ENCODE measurements around the gene LDHB. TPM values are rescaled to one million over a fixed set of nuclear protein-coding genes. Genes with fewer than 3 reads are reported as not detected.
"Not testable (repeated sequence)": the region's sequence is repeated elsewhere in the genome, so short reads cannot be mapped to it uniquely, and the experiment has no call there.

Gene LDHB
- total RNA-seq, 2 donors from 2014 or later, result 330 to 565 TPM

- intact Hi-C loops (cut with DNase I), result no loop called here
Observed at GRCh38 chr12:21675096-21675495, 17.5 kb upstream of the LDHB start.

DNA sequence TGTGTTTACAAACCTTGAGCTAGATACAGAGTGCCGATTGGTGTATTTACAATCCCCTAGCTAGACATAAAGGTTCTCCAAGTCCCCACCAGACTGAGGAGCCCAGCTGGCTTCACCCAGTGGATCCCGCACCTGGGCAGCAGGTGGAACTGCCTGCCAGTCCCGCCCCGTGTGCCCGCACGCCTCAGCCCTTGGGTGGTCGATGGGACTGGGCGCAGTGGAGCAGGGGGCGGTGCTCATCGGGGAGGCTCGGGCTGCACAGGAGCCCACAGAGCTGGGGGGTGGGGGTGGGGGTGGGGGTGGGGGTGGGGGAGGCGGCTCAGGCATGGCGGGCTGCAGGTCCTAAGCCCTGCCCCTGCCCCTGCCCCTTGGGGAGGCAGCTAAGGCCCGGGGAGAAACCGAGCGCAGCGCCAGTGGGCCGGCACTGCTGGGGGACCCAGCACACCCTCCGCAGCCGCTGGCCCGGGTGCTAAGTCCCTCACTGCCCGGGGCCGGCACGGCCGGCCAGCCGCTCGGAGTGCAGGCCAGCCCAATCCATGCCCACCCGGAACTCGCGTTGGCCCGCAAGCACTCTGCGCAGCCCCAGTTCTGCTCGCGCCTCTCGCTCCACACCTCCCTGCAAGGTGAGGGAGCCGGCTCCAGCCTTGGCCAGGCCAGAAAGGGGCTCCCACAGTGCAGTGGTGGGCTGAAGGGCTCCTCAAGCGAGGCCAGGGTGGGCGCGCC is 16.3 kb upstream of the LDHB start:
- H3K36me3 ChIP-seq; H3K9me3 ChIP-seq; H3K27me3 ChIP-seq; H3K4me3 ChIP-seq; H3K4me1 ChIP-seq; DNase-seq; H3K9ac ChIP-seq (ENCODE audit: low read depth in 2 of 2, low read length in 2 of 2); intact Hi-C loops (cut with DNase I); H3K27ac ChIP-seq: not testable (repeated sequence)

More at GRCh38 chr12:21675096-21675495, 17.5 kb upstream of the LDHB start:
- TF ChIP-seq, protein P1, sequence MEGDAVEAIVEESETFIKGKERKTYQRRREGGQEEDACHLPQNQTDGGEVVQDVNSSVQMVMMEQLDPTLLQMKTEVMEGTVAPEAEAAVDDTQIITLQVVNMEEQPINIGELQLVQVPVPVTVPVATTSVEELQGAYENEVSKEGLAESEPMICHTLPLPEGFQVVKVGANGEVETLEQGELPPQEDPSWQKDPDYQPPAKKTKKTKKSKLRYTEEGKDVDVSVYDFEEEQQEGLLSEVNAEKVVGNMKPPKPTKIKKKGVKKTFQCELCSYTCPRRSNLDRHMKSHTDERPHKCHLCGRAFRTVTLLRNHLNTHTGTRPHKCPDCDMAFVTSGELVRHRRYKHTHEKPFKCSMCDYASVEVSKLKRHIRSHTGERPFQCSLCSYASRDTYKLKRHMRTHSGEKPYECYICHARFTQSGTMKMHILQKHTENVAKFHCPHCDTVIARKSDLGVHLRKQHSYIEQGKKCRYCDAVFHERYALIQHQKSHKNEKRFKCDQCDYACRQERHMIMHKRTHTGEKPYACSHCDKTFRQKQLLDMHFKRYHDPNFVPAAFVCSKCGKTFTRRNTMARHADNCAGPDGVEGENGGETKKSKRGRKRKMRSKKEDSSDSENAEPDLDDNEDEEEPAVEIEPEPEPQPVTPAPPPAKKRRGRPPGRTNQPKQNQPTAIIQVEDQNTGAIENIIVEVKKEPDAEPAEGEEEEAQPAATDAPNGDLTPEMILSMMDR (IDR thresholded peaks at IDR 0.05), result no peak
- Histone ChIP-seq H3K36me3 (no peaks in the 10 kb centered on the region), H3K9ac (ENCODE audit: low read depth in 2 of 2, low read length in 2 of 2) (no peak overlapping the region), H3K9me3 (no peaks in the 10 kb centered on the region), H3K4me1 (no peaks in the 10 kb centered on the region), H3K4me3 (no peak overlapping the region), H3K27ac (no peak overlapping the region), H3K27me3 (no peaks in the 10 kb centered on the region)
- DNase-seq, result no peak

GRCh38 chr12:21672146-21672545 is 14.5 kb upstream of the LDHB start:
- H3K4me3 ChIP-seq, result no peak overlapping the region
- H3K36me3 ChIP-seq, result no peaks in the 10 kb centered on the region
- TF ChIP-seq, protein P1 (IDR thresholded peaks at IDR 0.05), result no peak
- no peak overlapping the region for H3K9ac ChIP-seq (ENCODE audit: low read depth in 2 of 2, low read length in 2 of 2)
- no peaks in the 10 kb centered on the region for H3K27me3 ChIP-seq
- H3K9me3 ChIP-seq, result no peaks in the 10 kb centered on the region
- DNase-seq, result no peak
- no peak overlapping the region for H3K27ac ChIP-seq
- no peaks in the 10 kb centered on the region for H3K4me1 ChIP-seq
- intact Hi-C loops (cut with DNase I), result no loop called here

DNA sequence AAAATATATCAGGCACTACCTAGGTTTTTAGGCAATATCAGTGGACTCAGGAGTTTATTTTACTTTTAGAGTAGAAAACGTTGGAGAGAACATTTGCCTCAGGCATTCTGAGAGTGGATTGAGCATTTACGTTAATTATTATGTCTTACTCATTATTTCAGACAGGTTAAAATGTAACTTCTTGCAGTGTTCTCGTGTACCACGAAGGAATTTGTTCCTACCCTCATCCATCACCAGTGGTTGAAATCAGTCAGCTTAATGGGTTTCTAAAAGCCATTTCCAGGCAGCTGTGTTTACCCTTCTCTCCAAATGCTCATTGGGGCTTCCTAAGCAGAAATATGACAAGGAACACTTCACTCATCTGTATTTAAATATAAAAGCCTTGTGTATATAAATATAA is 9.1 kb upstream of the LDHB start:
- H3K36me3 ChIP-seq, result no peaks in the 10 kb centered on the region
- H3K4me3 ChIP-seq, result no peak overlapping the region
- H3K27me3 ChIP-seq, result no peaks in the 10 kb centered on the region
- DNase-seq, result no peak
- intact Hi-C loops (cut with DNase I), result no loop called here
- no peak overlapping the region for H3K9ac ChIP-seq (ENCODE audit: low read depth in 2 of 2, low read length in 2 of 2)
- H3K4me1 ChIP-seq, result no peaks in the 10 kb centered on the region
- no peaks in the 10 kb centered on the region for H3K9me3 ChIP-seq
- no peak overlapping the region for H3K27ac ChIP-seq
- TF ChIP-seq, protein P1 (IDR thresholded peaks at IDR 0.05), result no peak

GRCh38 chr12:21665816-21666215 is 8.2 kb upstream of the LDHB start:
- H3K9ac ChIP-seq (ENCODE audit: low read depth in 2 of 2, low read length in 2 of 2), result no peak overlapping the region
- no peak overlapping the region for H3K4me3 ChIP-seq
- intact Hi-C loops (cut with DNase I), result no loop called here
- no peak for DNase-seq
- H3K4me1 ChIP-seq, result no peaks in the 10 kb centered on the region
- H3K9me3 ChIP-seq, result no peaks in the 10 kb centered on the region
- TF ChIP-seq, protein P1 (IDR thresholded peaks at IDR 0.05), result no peak
- H3K27ac ChIP-seq, result no peak overlapping the region
- H3K36me3 ChIP-seq, result no peaks in the 10 kb centered on the region
- no peaks in the 10 kb centered on the region for H3K27me3 ChIP-seq

- Histone ChIP-seq H3K9ac (ENCODE audit: low read depth in 2 of 2, low read length in 2 of 2) (no peak overlapping the region), H3K4me3 (no peak overlapping the region), H3K9me3 (no peaks in the 10 kb centered on the region), H3K4me1 (no peaks in the 10 kb centered on the region), H3K27ac (no peak overlapping the region), H3K36me3 (no peaks in the 10 kb centered on the region), H3K27me3 (no peaks in the 10 kb centered on the region)
- intact Hi-C loops (cut with DNase I), result no loop called here
- TF ChIP-seq, protein P1 (IDR thresholded peaks at IDR 0.05), result no peak
- no peak for DNase-seq
Observed at GRCh38 chr12:21662122-21662792, 4.6 kb upstream of the LDHB start.

- DNase-seq; H3K4me1 ChIP-seq; H3K9ac ChIP-seq (ENCODE audit: low read depth in 2 of 2, low read length in 2 of 2); H3K9me3 ChIP-seq; H3K36me3 ChIP-seq; H3K27ac ChIP-seq; H3K4me3 ChIP-seq; H3K27me3 ChIP-seq; intact Hi-C loops (cut with DNase I): not testable (repeated sequence)
Observed at GRCh38 chr12:21661396-21662093, 3.9 kb upstream of the LDHB start.

All from colonic mucosa (tissue), 4 donors.